DOHH2 (cell line): Measurements from ENCODE around the gene KCNK3.

Source experiments
- CTCF ChIP-seq: fragments of 200-600 bp; sonication (generic); IDR thresholded peaks from one replicate; pipeline ENCODE4 v1.5.1; 2014; ENCODE audit warnings: antibody characterized with exemption, mild to moderate bottlenecking, low read depth, low read length; ENCODE audit not compliant: poor library complexity, severe bottlenecking
- EZH2phosphoT487 ChIP-seq: fragments of 200-600 bp; sonication (generic); IDR thresholded peaks from 2 replicates; pipeline ENCODE4 v1.6.1; 2017; ENCODE audit warnings: borderline replicate concordance, mild to moderate bottlenecking, antibody characterized with exemption, low read length, moderate library complexity, mixed read lengths

- TF ChIP-seq CTCF (no peak), EZH2phosphoT487 (no peak)
These were observed 18.3 kb upstream of the KCNK3 start for GRCh38 chr2:26674002-26674751.
